GM19372 (cell line): ENCODE measurements around the gene CCL2.

Source experiments
- ATAC-seq: cut with Tn5 transposase; IDR thresholded peaks from one replicate; pipeline ENCODE4 v1.9.1; 2021; ENCODE audit warnings: mild to moderate bottlenecking, low read depth, moderate library complexity; ENCODE audit not compliant: unreplicated experiment

CCL2 gene

DNA sequence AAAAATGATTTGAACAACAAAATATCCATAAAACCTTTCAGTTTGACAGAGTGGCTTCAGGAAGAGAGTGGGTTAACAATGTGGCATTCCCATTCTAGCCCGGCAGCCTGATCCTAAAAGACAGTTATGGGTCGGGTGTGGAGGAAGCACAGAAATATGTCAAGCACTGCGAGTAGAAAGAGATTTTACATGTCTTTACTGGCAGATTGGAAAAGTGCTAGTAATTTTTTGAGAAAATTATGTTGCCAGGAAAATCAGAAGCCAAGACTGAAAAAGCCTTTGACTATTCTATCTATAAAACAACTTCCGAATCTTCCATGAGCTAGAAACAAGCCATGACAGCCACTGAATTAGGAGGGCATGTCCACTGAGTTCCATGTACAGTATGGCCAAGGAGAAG is 5.8 kb downstream of the CCL2 start:
- ATAC-seq: no peak

DNA sequence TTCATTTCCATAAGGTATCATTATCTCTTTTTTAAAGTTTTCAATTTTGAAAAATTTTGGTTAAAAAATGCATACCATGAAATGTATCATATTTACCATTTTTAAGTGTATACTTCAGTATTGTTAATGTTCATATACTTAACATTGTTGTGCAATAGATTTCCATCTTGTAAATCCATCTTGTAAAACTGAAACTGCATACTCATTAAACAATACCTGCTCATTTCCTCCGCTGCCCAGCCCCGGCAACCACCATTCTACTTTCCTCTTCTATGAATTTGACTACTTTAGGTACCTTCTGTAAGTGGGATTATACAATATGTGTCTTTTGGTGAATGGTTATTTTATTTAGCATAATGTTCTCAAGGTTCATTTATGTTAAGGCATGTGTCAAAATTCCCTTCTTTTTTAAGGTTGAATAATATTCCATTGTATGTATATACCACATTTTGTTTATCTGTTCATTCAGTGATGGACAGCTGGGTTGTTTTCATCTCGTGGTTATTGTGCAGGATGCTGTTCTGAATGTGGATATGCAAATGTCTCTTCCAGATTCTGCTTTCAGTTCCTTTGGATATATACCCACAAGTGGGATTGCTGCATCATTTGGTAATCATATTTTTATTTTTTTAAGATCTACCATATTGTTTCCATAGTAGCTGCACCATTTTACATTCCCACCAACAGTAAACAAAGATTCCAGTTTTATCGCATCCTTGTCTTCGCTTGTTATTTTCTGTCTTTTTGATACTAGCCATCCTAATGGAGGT is 6.7 kb downstream of the CCL2 start:
- no peak for ATAC-seq

DNA sequence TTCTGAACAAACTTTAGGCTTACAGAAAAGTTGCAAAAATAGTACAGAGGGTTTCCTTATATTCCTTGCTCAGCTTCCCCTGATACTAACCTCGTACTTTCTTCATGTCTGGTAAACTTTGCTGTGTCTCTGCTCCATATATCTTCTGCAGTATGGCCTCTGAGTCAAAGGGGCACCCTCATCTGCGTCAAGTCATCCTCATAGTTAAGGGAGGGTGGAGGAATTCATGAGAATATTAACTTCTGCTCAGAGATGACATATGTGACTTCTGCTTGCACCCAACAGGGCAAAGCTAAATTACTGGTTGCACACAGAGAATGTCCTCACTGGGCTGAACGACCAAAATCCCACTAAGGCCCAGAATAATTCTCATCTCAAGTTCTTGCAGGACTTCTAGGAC is 10.6 kb downstream of the CCL2 start:
- no peak for ATAC-seq

- ATAC-seq: no peak
Observed at GRCh38 chr17:34269969-34270368, 14.9 kb downstream of the CCL2 start, which contains the start of gene CCL7. Gene CCL7, plus strand, starts transcription at chr17:34270221. Its CDS starts 70 bp downstream, at chr17:34270291.

DNA sequence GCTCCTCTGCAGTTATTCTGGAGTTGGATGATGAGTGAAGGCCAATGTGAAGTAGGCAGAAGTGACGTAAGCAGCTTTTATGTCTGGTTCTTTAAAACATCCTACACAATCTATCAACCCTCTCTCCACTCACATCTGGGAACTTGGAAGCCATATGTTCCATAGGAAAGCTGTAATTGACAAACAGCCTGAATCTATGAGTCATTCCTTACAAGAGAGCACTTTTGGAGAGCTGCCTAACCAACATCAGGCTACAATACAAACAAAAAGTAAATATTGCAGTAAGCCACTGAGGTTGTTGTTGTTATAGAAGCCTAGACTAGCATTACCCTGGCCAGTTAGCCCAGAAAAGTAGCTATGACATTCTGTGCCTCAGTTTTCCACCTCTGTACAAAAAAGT is 20.8 kb downstream of the CCL2 start:
- no peak for ATAC-seq

DNA sequence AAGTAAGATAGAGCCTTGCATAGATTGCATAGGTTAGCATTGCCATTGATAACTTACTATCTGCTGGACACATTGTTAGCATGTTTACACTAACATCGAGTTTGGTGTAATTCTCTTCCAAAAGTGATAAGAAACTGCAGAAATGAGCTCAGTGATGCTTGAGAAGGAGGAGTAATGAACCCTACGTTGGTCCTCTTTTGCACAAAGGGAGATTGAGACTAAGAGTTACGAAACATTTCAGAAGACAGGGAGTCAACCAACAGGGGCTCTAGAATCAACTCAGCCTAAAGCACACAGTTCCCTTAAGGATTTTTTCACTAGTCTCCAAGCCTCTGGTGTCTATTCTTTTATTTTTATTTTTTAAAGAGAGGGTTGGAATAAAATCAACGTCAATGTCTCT is 21.7 kb downstream of the CCL2 start:
- ATAC-seq: no peak

- ATAC-seq: no peak
Observed at GRCh38 chr17:34283571-34283970, 28.5 kb downstream of the CCL2 start.

- ATAC-seq: no peak
Observed at GRCh38 chr17:34285286-34285792, 30.3 kb downstream of the CCL2 start, which contains the start of gene CCL11. Gene CCL11, plus strand, starts transcription at chr17:34285742. Its CDS starts 67 bp downstream, at chr17:34285809.

DNA sequence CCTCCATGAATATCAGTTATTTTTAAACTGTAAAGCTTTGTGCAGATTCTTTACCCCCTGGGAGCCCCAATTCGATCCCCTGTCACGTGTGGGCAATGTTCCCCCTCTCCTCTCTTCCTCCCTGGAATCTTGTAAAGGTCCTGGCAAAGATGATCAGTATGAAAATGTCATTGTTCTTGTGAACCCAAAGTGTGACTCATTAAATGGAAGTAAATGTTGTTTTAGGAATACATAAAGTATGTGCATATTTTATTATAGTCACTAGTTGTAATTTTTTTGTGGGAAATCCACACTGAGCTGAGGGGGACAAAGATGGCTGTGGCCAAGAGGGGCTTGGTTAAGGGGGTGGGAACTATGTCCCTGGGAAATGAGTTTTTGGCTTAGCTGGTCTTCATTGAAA is 32.8 kb downstream of the CCL2 start:
- ATAC-seq: no peak

GRCh38 chr17:34290586-34290985 is 35.5 kb downstream of the CCL2 start:
- ATAC-seq: no peak

DNA sequence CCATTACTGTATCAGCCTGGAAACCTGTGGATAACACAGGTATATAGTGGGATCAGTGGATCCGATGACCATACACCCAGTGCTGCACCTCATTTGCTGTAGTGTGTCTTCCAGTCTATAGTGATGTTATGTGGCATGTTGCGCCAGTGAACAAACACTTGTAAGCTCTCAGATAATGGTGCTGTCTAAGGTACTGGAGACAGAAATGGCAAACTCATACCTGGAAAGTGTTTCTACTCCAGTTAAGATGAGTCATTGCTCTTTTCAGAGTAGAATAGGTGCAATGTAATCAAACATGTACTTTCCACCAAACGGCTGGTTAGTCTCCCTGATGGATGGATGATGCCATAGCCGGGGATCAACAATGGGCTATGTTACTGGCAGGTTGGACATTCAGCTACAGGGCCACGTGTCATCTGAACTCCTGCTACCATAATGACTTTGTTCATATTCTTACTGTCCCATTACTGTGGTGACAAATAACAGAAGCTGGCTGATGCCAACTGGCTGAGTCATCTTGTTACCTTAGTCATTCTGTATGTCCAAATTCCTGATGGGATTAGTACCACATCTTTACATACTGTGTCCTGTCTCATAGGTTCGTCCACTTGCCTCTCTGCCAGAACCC is 36.8 kb downstream of the CCL2 start:
- no peak for ATAC-seq

DNA sequence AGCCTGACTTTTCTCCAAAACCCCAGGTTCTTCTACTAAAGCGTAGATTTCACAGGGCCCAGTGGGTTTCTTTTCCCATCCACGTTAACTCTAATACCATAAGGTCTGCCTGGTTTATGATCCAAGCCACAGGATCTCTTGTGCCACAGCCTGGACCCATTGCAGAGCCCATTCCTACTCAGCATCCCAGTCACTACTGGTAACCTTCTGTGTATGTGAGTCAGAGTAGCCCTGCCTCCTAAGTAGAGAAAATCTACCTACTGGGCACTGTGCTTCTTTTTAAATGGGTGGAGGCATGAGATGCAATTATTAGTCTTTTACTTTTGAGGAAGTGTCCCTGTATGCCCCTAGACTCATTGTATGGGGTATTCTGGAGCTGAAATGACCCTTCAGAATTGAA is 43.9 kb downstream of the CCL2 start:
- no peak for ATAC-seq

DNA sequence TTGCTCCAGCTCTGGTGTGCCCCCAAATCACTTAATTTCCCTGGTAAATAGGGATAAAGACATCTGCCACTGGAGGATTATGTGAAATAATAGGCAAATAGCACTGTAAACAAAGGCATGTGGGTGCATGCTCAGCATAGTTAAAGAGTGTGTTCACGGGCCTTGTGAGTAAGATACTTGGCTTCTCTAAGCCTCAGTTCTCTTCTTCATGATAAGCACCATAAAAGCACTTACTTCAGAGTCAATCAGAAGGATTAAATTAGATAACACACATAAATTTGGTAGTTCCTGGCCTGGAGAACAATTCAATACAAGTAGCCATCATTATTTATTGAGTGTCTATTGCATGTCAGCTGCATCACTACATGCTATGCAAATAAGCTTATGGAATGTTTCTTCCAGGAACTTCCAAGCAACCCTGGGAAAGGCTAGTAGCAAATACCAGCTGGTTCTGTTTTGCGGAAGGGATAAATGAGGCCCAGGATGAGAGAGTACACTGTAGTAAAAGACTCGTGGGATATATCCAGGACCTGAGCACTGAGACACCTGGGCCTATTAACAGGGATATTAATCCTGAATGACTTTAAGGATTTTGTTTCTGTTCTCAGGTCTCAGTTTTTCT is 45.0 kb downstream of the CCL2 start:
- no peak for ATAC-seq

- ATAC-seq: no peak
Observed at GRCh38 chr17:34300652-34301370, 45.7 kb downstream of the CCL2 start.

- no peak for ATAC-seq
Observed at GRCh38 chr17:34301986-34302385, 46.9 kb downstream of the CCL2 start.

GRCh38 chr17:34302636-34303035 is 47.6 kb downstream of the CCL2 start:
- no peak for ATAC-seq

GRCh38 chr17:34303606-34304005 is 48.5 kb downstream of the CCL2 start:
- no peak for ATAC-seq

GRCh38 chr17:34305061-34305460 is 50.0 kb downstream of the CCL2 start:
- ATAC-seq: no peak

DNA sequence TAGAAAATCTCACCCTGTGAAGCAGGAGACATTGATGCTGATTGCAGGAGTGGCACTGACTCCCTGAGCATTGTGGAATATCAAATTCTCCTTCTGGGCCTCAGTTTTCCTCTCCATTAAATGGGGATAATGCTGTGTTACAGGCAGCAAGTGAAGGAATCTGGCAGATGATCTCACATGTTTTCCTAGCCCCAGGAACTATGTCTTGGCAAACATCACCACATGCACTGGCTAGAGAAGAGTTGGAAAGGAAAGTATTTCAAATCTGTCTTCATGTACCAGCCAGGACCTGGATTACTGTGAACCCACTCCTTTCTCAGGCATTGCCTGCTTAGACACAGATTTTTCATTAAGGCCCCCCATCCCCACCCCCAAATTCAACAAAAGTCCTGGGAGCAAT is 50.5 kb downstream of the CCL2 start:
- no peak for ATAC-seq

- ATAC-seq: no peak
Observed at GRCh38 chr17:34306466-34306865, 51.4 kb downstream of the CCL2 start.
